HL-60 (cell line): ENCODE measurements around the gene SASH1.

ENCODE experiments used
- GABPA ChIP-seq: IDR thresholded peaks from 2 replicates; pipeline ENCODE4 v1.6.1; 2012; ENCODE audit warnings: low read depth
- POLR2AphosphoS5 ChIP-seq: IDR thresholded peaks from 2 replicates; pipeline ENCODE4 v1.6.1; 2012; ENCODE audit warnings: low read depth
- SPI1 ChIP-seq: IDR thresholded peaks from 2 replicates; pipeline ENCODE4 v1.6.1; 2012; ENCODE audit warnings: low read depth, mild to moderate bottlenecking, borderline replicate concordance
- TF ChIP-seq, protein P1 (sequence below): IDR thresholded peaks from one replicate; pipeline ENCODE4 v1.5.1; 2011; ENCODE audit warnings: low read length, control low read depth, inconsistent platforms; ENCODE audit not compliant: insufficient read depth
- TF ChIP-seq, protein P2 (sequence below): IDR thresholded peaks from 2 replicates; pipeline ENCODE4 v1.6.1; 2012; ENCODE audit warnings: low read depth; ENCODE audit not compliant: insufficient replicate concordance

DNA sequence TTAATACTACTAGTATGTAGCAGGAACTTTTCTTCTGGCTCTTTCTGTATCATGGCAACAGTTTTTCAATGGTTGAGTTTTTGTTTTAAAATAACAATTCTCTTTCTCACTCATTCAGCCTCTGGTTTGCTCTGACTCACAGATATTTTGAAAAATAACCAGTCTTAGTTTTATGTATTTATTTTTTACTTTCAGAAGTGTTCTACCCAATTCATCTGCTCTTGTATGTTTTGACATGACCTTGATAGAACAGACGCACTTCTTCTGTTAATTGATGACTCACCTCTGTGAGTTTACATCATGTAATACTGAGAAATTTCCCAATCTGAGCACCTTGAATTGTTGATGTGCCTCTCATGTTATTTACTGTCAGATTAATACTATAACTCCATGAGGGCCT is 178.9 kb downstream of the SASH1 start:
- TF ChIP-seq, protein P1, sequence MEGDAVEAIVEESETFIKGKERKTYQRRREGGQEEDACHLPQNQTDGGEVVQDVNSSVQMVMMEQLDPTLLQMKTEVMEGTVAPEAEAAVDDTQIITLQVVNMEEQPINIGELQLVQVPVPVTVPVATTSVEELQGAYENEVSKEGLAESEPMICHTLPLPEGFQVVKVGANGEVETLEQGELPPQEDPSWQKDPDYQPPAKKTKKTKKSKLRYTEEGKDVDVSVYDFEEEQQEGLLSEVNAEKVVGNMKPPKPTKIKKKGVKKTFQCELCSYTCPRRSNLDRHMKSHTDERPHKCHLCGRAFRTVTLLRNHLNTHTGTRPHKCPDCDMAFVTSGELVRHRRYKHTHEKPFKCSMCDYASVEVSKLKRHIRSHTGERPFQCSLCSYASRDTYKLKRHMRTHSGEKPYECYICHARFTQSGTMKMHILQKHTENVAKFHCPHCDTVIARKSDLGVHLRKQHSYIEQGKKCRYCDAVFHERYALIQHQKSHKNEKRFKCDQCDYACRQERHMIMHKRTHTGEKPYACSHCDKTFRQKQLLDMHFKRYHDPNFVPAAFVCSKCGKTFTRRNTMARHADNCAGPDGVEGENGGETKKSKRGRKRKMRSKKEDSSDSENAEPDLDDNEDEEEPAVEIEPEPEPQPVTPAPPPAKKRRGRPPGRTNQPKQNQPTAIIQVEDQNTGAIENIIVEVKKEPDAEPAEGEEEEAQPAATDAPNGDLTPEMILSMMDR = no peak
- TF ChIP-seq POLR2AphosphoS5 (no peak), SPI1 (no peak), GABPA (no peak)
- TF ChIP-seq, protein P2, sequence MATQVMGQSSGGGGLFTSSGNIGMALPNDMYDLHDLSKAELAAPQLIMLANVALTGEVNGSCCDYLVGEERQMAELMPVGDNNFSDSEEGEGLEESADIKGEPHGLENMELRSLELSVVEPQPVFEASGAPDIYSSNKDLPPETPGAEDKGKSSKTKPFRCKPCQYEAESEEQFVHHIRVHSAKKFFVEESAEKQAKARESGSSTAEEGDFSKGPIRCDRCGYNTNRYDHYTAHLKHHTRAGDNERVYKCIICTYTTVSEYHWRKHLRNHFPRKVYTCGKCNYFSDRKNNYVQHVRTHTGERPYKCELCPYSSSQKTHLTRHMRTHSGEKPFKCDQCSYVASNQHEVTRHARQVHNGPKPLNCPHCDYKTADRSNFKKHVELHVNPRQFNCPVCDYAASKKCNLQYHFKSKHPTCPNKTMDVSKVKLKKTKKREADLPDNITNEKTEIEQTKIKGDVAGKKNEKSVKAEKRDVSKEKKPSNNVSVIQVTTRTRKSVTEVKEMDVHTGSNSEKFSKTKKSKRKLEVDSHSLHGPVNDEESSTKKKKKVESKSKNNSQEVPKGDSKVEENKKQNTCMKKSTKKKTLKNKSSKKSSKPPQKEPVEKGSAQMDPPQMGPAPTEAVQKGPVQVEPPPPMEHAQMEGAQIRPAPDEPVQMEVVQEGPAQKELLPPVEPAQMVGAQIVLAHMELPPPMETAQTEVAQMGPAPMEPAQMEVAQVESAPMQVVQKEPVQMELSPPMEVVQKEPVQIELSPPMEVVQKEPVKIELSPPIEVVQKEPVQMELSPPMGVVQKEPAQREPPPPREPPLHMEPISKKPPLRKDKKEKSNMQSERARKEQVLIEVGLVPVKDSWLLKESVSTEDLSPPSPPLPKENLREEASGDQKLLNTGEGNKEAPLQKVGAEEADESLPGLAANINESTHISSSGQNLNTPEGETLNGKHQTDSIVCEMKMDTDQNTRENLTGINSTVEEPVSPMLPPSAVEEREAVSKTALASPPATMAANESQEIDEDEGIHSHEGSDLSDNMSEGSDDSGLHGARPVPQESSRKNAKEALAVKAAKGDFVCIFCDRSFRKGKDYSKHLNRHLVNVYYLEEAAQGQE = no peak
